Right lung (tissue), 10 donors: ENCODE data around the gene CAMK2G. TPM values are rescaled to one million over a fixed set of nuclear protein-coding genes. Genes with fewer than 3 reads are reported as not detected.
"Not testable (repeated sequence)": the region's sequence is repeated elsewhere in the genome, so short reads cannot be mapped to it uniquely, and the experiment has no call there.

ENCODE experiments used
- DNase-seq, 2 donors: peaks; one replicate each; pipeline ENCODE4 v3.0.0-alpha.2; 2013
- long read RNA-seq, 8 donors: transcript quantifications; one replicate each; lab custom pipeline, GENCODE V29; 2026
- polyA plus RNA-seq, 5 donors: library from polyadenylated mRNA; unstranded; fragments of 120-200 nt; gene quantifications; one replicate each; pipeline versions ENCODE4 v1.2.1 to v1.2.3, GENCODE V29; 2013; ENCODE audit warnings: inconsistent platforms in 1 of 5, low replicate concordance in 1 of 5; ENCODE audit not compliant: insufficient read length in 5 of 5, insufficient read depth in 1 of 5

Gene CAMK2G
- 10 to 100 TPM; 30.7 to 41.4 (median 34.7) TPM for polyA plus RNA-seq
- long read RNA-seq, donor 1, partial matches to known transcripts: 0 of 1 reads
- long read RNA-seq, donor 1, other reads (novel, unspliced or antisense): 0 of 1 reads
- long read RNA-seq, donor 2, partial matches to known transcripts: 0 of 1 reads
- long read RNA-seq, donor 2, other reads (novel, unspliced or antisense): 0 of 1 reads
- long read RNA-seq, donor 3, partial matches to known transcripts: 0 of 2 reads
- long read RNA-seq, donor 3, other reads (novel, unspliced or antisense): 0 of 2 reads
- long read RNA-seq, donor 4: 0 reads
- long read RNA-seq, donor 5, partial matches to known transcripts: 0 of 1 reads
- long read RNA-seq, donor 5, other reads (novel, unspliced or antisense): 0 of 1 reads
- long read RNA-seq, donor 6, partial matches to known transcripts: 0 of 3 reads
- long read RNA-seq, donor 6, other reads (novel, unspliced or antisense): 0 of 3 reads
- long read RNA-seq, donor 7: 0 reads
- long read RNA-seq, donor 8, partial matches to known transcripts: 0 of 1 reads
- long read RNA-seq, donor 8, other reads (novel, unspliced or antisense): 0 of 1 reads

GRCh38 chr10:73874267-73875138, at the start of gene CAMK2G:
CAMK2G (minus strand) TSS chr10:73874555; CDS start chr10:73874461, 94 bp downstream.
- peak; percentile 71 for DNase-seq

DNA sequence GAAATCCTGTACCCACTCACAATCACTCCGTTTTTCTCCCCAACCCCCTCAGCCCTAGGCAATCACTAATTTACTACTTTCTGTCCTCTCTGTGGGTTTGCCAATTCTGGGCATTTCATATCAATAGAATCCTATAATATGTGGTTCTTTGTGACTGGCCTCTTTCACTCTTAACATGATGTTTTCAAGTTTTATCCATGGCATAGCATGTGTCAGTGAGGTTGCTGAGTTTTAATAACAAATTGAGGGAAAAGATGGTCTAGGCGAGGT, 48.4 kb upstream of the CAMK2G start:
- DNase-seq: no peak

DNA sequence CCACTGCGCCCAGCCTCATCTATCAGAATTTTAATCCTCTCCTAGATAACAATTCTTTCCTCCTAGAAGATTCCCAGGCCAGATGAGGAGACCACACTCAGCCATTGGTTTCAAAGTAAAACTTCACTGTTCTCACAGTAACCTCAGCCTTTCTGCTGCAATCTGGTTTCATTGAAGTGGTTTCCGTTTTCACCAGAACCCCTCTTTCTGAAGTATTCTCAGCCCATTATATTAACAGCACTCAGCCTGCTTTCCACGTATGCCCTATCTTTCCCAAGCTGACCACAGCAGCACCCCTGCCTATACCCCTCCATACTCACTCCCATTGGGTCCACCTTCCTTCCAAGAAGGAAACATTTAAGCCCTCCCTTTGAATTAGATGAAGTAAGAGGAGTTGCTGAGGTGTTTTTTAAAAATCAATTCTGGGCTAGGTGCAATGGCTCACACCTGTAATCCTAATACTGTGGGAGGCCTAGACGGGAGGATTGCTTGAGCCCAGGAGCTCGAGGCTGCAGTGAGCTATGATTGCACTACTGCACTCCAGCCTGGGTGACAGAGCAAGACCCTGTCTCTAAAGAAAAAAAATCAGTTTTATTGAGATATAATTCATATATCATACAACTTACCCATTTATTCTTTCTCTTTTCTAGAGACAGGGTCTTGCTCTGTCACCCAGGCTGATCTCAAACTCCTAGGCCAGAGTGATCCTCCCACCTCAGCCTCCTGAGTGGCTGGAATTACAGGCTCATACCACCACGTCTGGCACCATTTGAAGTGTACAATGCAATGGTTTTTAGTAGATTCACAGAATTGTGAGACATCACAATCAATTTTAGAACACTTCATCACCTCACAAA, 47.9 kb upstream of the CAMK2G start:
- DNase-seq: no peak

DNA sequence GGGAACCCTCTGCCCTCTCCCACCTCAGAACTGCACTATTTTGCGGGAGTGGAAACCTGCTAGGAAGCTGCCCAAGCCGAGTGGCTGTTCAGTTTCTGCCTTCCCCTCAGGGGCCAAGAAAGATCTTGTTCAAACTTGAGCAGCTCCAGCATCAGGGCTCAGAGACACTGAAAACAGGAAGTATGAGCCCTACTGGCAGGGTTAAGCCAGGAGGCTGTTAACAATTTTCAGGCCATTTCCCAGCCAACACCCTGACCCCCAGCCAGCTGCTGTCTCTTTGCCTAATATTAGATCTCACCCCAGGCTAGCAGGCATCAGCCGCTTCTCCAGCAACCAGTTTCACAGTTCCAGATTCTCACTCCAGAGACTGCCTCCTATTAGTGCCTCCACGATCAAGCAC, 45.7 kb upstream of the CAMK2G start:
- no peak for DNase-seq

- not testable (repeated sequence) for DNase-seq
Measured at GRCh38 chr10:73919481-73919880, 45.1 kb upstream of the CAMK2G start.

DNA sequence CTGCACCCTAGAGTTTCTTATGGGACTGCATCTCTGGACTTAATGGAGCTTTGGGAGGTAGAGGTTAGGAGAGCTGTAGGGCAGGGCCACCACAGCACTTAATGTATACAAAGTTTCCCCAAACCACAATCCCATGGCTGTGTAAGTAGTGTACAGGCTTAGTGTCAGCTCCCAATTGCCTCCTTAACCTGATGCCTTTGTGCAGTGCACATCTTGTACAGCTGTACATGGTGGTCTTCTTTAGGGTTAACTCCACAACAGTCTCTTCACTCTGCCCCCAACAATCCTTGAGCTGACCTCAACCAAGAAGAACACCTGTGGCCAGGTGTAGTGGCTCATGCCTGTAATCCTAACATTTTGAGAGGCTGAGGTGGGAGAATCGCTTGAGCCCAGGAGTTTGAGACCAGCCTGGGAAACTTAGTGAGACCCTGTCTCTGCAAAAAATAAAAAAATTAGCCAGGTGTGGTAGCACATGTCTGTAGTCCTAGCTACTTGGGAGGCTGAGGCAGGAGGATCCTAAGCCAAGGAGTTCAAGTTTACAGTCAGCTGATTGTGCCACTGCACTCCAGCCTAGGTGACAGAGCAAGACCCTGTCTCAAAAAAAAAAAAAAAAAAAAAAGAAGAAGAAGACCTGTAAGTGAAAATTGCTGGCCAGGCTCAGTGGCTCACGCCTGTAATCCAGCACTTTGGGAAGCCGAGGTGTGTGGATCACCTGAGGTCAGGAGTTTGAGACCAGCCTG, 43.4 kb upstream of the CAMK2G start:
- no peak for DNase-seq

DNA sequence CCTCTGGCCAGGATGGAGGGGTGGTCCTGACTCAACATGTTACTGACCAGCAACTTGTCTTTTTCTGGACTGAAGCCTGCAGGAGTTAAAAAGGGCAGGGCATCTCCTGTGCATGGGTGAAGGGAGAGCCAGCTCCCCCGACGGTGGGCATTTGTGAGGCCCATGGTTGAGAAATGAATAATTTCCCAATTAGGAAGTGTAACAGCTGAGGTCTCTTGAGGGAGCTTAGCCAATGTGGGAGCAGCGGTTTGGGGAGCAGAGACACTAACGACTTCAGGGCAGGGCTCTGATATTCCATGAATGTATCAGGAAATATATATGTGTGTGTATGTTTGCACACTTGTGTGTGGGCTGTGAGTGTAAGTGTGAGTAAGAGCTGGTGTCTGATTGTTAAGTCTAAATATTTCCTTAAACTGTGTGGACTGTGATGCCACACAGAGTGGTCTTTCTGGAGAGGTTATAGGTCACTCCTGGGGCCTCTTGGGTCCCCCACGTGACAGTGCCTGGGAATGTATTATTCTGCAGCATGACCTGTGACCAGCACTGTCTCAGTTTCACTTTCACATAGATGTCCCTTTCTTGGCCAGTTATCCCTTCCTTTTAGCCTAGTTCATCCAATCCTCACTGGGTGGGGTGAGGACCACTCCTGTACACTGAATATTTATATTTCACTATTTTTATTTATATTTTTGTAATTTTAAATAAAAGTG, 42.6 kb upstream of the CAMK2G start:
- no peak for DNase-seq

DNA sequence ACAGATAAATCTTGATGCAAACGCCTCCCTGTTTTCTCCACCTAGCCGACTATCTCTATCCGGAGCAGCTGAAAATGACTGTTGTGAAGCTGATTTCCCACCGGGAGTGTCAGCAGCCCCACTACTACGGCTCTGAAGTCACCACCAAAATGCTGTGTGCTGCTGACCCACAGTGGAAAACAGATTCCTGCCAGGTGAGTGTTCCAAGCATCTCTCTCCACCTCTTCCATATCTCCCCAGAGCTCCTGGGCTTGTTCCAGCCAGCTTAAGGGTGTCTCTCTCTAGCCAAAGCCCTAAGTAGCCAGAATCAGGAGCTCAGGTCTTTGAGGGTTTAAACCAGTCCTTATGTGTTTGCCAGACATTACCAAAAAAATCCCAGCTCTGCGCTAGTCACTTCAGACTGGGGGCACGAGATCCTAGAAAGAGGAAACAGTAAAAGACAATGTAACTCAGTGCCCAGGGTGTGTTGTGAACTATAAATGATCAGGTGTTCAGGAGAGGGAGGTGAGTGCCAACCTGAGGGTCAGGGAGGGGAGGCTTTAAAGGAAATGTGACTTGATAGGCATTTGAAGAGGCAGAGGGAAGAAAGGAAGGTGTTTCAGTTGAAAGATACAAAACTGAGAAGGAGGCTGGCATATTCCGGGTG, 41.0 kb upstream of the CAMK2G start:
- DNase-seq: no peak

- DNase-seq: no peak
Measured at GRCh38 chr10:73914036-73914435, 39.7 kb upstream of the CAMK2G start.

DNA sequence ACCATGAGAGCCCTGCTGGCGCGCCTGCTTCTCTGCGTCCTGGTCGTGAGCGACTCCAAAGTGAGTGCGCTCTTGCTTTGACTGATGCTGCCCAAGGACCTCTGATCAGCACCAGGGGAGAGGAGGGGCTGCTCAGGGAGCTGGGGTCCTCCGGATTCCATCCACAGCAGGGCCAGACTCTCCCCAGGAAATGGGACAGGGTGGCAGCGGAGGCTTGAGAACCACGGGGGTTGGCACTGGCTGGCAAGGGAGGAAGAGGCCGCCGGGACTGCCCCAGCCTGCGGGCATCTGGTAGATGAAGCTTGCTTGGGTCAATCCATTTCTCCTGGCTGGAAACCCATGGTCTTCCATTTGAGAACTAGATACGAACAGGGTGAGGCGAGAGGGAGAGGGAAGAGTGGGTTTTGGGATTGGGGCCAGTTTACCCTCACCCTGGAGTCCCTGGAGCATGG, 37.2 kb upstream of the CAMK2G start:
- no peak for DNase-seq

GRCh38 chr10:73910764-73911552, 36.6 kb upstream of the CAMK2G start, which contains the start of gene PLAU:
PLAU (plus strand) TSS chr10:73911132; CDS start chr10:73911556, 424 bp downstream.
- no peak for DNase-seq

GRCh38 chr10:73910401-73910763, 36.0 kb upstream of the CAMK2G start:
- DNase-seq: no peak

DNA sequence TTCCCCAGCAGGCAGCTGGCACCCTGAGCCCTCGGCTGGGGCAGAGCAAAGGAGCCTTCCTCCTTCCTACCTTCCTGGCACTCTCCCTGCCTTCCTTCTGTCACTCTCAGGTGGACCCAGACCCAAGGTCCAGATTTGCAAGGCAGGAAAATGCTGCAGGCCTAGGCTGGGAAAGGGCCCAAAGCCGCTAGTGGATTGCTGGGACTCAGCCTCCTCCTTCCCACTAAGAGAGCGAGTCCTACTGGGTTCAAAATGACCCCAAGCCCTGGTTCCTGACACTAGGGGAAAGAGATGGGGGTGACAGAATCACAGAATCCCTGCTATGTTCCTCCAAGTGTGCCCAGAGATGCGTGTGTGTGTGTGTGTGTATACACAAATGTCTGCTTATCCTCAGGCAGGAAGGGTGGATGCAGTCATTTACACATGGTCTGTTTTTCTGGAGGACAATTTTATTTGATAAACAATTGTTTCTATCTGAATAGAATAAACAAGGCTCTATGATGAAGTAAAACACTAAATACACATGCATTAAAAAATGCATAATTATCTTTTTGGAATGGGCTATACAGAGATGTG, 35.3 kb upstream of the CAMK2G start:
- DNase-seq: no peak

GRCh38 chr10:73908853-73909539, 34.6 kb upstream of the CAMK2G start:
- no peak for DNase-seq

GRCh38 chr10:73907841-73908517, 33.6 kb upstream of the CAMK2G start:
- DNase-seq: no peak

DNA sequence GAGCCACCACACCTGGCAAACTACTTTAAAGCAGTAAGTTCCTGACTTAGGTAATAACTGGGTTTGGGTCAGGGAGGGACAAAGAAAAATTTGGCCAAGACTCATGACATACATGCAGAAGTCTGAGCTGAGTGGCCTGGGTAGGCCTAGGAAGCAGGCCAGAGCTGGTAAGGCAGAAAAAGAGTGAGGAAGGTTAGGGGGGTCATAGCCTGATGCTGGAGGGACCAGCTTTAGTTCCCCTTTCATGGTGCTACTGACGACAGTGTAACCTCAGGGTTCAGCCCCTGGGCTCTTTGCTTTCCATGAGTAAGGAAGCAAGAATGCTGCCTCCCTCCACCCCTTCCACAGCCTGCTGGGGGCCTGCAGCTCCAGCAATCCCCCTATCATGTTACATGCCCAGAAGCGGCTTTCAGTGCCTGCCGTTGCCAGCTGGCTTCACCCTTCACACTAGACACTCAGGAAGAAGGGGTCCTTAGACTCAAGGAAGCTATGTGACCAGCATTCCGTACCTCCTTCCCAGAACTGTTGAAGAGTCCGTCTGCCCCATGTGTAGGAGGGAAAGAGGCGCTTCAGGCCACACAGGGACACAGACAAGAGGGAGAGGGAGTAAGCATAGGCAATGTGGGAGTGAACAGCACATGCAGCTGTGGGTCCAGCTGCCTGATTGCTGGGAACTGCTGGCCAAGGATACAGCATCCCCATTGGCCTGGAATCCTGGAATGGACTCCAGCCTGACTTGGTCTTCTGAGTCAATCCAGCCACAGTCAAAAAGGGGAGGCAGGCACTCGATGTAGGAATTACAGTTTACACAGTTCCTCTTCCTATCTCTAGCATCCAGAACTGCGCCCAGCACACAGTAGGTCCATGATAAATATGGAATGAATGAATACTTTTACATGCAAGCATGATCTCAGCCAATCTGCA, 32.4 kb upstream of the CAMK2G start:
- peak; percentile 66 to 75 for DNase-seq
